OCI-LY1 (cell line): ENCODE measurements around the gene GAL3ST1.

Experiments
- H2AFZ ChIP-seq: fragments of 200-600 bp; sonication (generic), shearing (Covaris generic); 2 replicates; pipeline ENCODE4 v1.6.0; 2014; ENCODE audit warnings: antibody characterized with exemption, mild to moderate bottlenecking, low read length
- H3F3A ChIP-seq: fragments of 200-600 bp; sonication (generic), shearing (Covaris generic); 2 replicates; pipeline ENCODE4 v1.6.0; 2014; ENCODE audit warnings: mild to moderate bottlenecking, antibody characterized with exemption, low read length, moderate library complexity; ENCODE audit not compliant: insufficient read depth
- H3K27ac ChIP-seq: fragments of 200-600 bp; sonication (generic); 2 replicates; pipeline ENCODE4 v1.5.1; 2014; ENCODE audit warnings: low read length, mixed run types, mild to moderate bottlenecking, low read depth; ENCODE audit not compliant: poor library complexity, severe bottlenecking
- H3K27me3 ChIP-seq: fragments of 200-600 bp; sonication (generic); 2 replicates; pipeline ENCODE4 v1.6.0; 2014; ENCODE audit warnings: antibody characterized with exemption, mild to moderate bottlenecking, low read length, moderate library complexity; ENCODE audit not compliant: insufficient read depth
- H3K36me3 ChIP-seq: fragments of 200-600 bp; sonication (generic); 2 replicates; pipeline ENCODE4 v1.6.1; 2014; ENCODE audit warnings: mild to moderate bottlenecking, antibody characterized with exemption, low read length, moderate library complexity, mixed read lengths; ENCODE audit not compliant: insufficient read depth
- H3K4me1 ChIP-seq: fragments of 200-600 bp; sonication (generic); 2 replicates; pipeline ENCODE4 v1.5.1; 2014; ENCODE audit warnings: mild to moderate bottlenecking, low read length, moderate library complexity; ENCODE audit not compliant: insufficient read depth, severe bottlenecking
- H3K4me2 ChIP-seq: fragments of 200-600 bp; sonication (generic), shearing (Covaris generic); 2 replicates; pipeline ENCODE4 v1.6.1; 2014; ENCODE audit warnings: low read length
- H3K4me3 ChIP-seq: fragments of 200-600 bp; sonication (generic); 2 replicates; pipeline ENCODE4 v1.5.1; 2014; ENCODE audit warnings: low read length, low read depth, mild to moderate bottlenecking, mixed read lengths; ENCODE audit not compliant: poor library complexity, severe bottlenecking
- H3K79me2 ChIP-seq: fragments of 200-600 bp; shearing (Covaris generic); 2 replicates; pipeline ENCODE4 v1.6.1; 2016; ENCODE audit warnings: mixed run types, low read length, mixed read lengths; ENCODE audit not compliant: insufficient read depth
- H3K9ac ChIP-seq: fragments of 200-600 bp; sonication (generic), shearing (Covaris generic); 2 replicates; pipeline ENCODE4 v1.6.1; 2014; ENCODE audit warnings: mild to moderate bottlenecking, low read length, mixed read lengths
- H3K9me2 ChIP-seq: fragments of 200-600 bp; sonication (generic), shearing (Covaris generic); 2 replicates; pipeline ENCODE4 v1.6.1; 2014; ENCODE audit warnings: low read depth, mild to moderate bottlenecking, low read length, mixed read lengths
- H3K9me3 ChIP-seq: fragments of 200-600 bp; shearing (Covaris generic); 2 replicates; pipeline ENCODE4 v1.6.1; 2014; ENCODE audit warnings: low read length, mixed read lengths
- H4K20me1 ChIP-seq: fragments of 200-600 bp; sonication (generic), shearing (Covaris generic); 2 replicates; pipeline ENCODE4 v1.6.0; 2016; ENCODE audit warnings: mild to moderate bottlenecking, low read length; ENCODE audit not compliant: insufficient read depth
- EZH2 ChIP-seq: fragments of 200-600 bp; sonication (generic), shearing (Covaris generic); IDR thresholded peaks from 2 replicates; pipeline ENCODE4 v1.8.0; 2017; ENCODE audit warnings: borderline replicate concordance, mixed run types, mild to moderate bottlenecking, antibody characterized with exemption, low read length, moderate library complexity, mixed read lengths
- TF ChIP-seq, protein P1 (sequence below): fragments of 200-600 bp; sonication (generic), shearing (Covaris generic); IDR thresholded peaks from 2 replicates; pipeline ENCODE4 v1.5.1; 2017; ENCODE audit warnings: mild to moderate bottlenecking, antibody characterized with exemption, low read length, moderate library complexity, mixed read lengths

The GAL3ST1 gene

DNA sequence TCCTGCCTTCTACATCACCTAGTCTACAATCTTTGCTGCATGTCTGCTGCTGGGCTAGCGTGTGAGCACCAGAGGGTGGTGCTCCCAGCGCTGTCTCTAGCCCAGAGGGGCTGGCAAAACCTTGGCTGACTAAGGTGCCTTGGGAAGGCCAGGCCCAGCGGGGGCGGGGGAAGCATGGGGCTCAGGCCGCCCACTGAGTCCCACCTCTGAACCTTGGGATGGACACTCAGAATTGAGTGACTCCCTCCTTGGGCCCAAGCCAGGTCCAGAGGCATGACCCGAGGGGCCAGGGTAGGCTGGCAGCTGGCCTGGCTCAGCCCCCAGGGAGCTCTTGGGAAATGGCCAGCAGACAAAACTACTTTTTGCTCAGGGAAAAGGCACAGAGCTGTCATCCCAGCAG lies 7.6 kb upstream of the GAL3ST1 start:
- Histone ChIP-seq H3K4me3 (no peak overlapping the region), H3K9me3 (no peaks in the 10 kb centered on the region), H2AFZ (no peak overlapping the region), H3K9ac (no peak overlapping the region), H3F3A (no peaks in the 10 kb centered on the region), H3K27me3 (no peaks in the 10 kb centered on the region), H3K27ac (no peak overlapping the region), H3K4me1 (no peaks in the 10 kb centered on the region), H3K36me3 (peaks cover 100% of the 10 kb centered on the region), H3K79me2 (no peaks in the 10 kb centered on the region), H4K20me1 (no peaks in the 10 kb centered on the region), H3K9me2 (no peaks in the 10 kb centered on the region), H3K4me2 (no peak overlapping the region)
- no peak for TF ChIP-seq EZH2
- TF ChIP-seq, protein P1, sequence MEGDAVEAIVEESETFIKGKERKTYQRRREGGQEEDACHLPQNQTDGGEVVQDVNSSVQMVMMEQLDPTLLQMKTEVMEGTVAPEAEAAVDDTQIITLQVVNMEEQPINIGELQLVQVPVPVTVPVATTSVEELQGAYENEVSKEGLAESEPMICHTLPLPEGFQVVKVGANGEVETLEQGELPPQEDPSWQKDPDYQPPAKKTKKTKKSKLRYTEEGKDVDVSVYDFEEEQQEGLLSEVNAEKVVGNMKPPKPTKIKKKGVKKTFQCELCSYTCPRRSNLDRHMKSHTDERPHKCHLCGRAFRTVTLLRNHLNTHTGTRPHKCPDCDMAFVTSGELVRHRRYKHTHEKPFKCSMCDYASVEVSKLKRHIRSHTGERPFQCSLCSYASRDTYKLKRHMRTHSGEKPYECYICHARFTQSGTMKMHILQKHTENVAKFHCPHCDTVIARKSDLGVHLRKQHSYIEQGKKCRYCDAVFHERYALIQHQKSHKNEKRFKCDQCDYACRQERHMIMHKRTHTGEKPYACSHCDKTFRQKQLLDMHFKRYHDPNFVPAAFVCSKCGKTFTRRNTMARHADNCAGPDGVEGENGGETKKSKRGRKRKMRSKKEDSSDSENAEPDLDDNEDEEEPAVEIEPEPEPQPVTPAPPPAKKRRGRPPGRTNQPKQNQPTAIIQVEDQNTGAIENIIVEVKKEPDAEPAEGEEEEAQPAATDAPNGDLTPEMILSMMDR, result no peak

DNA sequence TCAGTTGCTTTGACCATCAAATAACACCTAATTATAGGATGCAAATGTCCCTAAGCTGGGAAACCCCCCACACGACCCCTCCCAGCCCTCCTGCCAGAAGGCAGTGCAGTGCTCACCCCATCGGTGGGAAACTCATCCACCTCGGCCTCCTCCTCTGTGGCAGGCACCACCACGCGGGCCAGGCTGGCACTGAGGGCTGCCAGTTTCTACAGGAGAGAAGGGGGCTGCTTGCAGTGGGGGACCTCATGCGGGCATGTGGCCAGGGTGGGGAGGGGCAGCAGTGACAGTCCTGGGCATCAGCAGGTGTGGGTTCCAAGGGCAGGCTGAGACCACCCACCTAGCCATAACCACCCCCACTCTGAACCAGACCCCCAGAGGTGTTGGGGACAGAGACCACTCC lies 6.4 kb upstream of the GAL3ST1 start:
- Histone ChIP-seq H3K9ac (no peak overlapping the region), H3K27ac (no peak overlapping the region), H3K27me3 (no peaks in the 10 kb centered on the region), H3K79me2 (no peaks in the 10 kb centered on the region), H3K9me3 (no peaks in the 10 kb centered on the region), H3F3A (no peaks in the 10 kb centered on the region), H3K4me1 (no peaks in the 10 kb centered on the region), H2AFZ (no peak overlapping the region), H3K4me2 (no peak overlapping the region), H3K9me2 (no peaks in the 10 kb centered on the region), H3K4me3 (no peak overlapping the region), H3K36me3 (peaks cover 100% of the 10 kb centered on the region), H4K20me1 (no peaks in the 10 kb centered on the region)
- TF ChIP-seq, protein P1, result no peak
- no peak for TF ChIP-seq EZH2

DNA sequence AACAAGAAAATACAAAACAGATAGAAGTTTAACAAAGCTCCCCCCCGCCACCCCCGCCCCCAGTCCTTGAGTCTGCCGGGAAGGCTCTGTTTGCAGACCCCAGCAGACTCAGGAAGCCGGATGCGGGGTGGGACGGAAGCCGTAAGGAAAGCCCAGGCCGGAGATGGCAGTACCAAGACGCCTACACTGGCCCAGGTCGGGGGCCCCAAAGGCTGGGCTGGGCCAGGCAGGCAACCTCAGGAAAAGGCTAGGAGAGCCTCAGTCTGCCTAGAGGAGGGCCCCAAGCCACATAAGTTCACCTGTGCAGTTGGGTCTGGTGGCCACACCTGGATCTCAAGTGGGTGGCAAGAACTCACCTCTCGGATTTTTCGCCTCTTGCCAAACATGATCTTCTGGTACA lies 4.0 kb upstream of the GAL3ST1 start:
- no peak for TF ChIP-seq EZH2
- TF ChIP-seq, protein P1, result no peak
- no peaks in the 10 kb centered on the region for H3K4me1 ChIP-seq
- no peak overlapping the region for H2AFZ ChIP-seq
- no peaks in the 10 kb centered on the region for H3K9me3 ChIP-seq
- H3K9me2 ChIP-seq, result no peaks in the 10 kb centered on the region
- H3K27ac ChIP-seq, result no peak overlapping the region
- H3K4me3 ChIP-seq, result no peak overlapping the region
- no peak overlapping the region for H3K4me2 ChIP-seq
- no peaks in the 10 kb centered on the region for H4K20me1 ChIP-seq
- H3F3A ChIP-seq, result no peaks in the 10 kb centered on the region
- H3K27me3 ChIP-seq, result no peaks in the 10 kb centered on the region
- H3K9ac ChIP-seq, result no peak overlapping the region
- H3K79me2 ChIP-seq, result no peaks in the 10 kb centered on the region
- peaks cover 85% of the 10 kb centered on the region for H3K36me3 ChIP-seq
